Measurements from ENCODE around the gene CNTRL. TPM values are rescaled to one million over a fixed set of nuclear protein-coding genes. Genes with fewer than 3 reads are reported as not detected.

CNTRL gene
- total RNA-seq, 1 donor from 2014 or later, result 19.8 TPM

Small RNA genes lying within 50 kb of the gene (small RNA-seq; reads per million reads assigned to genes)
- not detected for gene RN7SL181P (ENCODE audit: low replicate concordance)

Other genes starting within 250 kb of the CNTRL start
- gene PSMD5, start 232.0 kb upstream of the CNTRL start, total RNA-seq, result 24.1 TPM
- gene PHF19, start 197.8 kb upstream of the CNTRL start, total RNA-seq, result 39.1 TPM
- 5.1 TPM for gene TRAF1, start 148.2 kb upstream of the CNTRL start, total RNA-seq
- gene C5, start 24.7 kb upstream of the CNTRL start, total RNA-seq, result 9.2 TPM
- 55.9 TPM for gene RAB14, start 126.9 kb downstream of the CNTRL start, total RNA-seq
- 824 TPM for gene GSN, start 193.2 kb downstream of the CNTRL start, total RNA-seq

Data from tongue (tissue), 2 donors.